GM12892 (cell line): Measurements from ENCODE around the gene VWF.

Source experiments
- DNase-seq: peaks from one replicate; pipeline ENCODE4 v3.0.0; 2011; ENCODE audit not compliant: insufficient read length
- FAIRE-seq: peaks from 2 replicates; lab custom pipeline; 2011; peaks lifted over from hg19 to GRCh38; lab: Jason Lieb, UNC
- POLR2A ChIP-seq: IDR thresholded peaks from 2 replicates; pipeline ENCODE4 v1.6.1; 2011; ENCODE audit warnings: low read depth, low read length, control low read depth
- POLR2AphosphoS5 ChIP-seq: IDR thresholded peaks from 2 replicates; pipeline ENCODE4 v1.6.1; 2011; ENCODE audit warnings: low read depth, low read length, control low read depth
- TAF1 ChIP-seq: IDR thresholded peaks from 2 replicates; pipeline ENCODE4 v1.6.1; 2011; ENCODE audit warnings: low read depth, mild to moderate bottlenecking, control low read depth, low read length, borderline replicate concordance

VWF gene

GRCh38 chr12:6092784-6093722 lies 31.4 kb downstream of the VWF start:
- FAIRE-seq (no peak), DNase-seq (no peak)
- TF ChIP-seq POLR2A (no peak), TAF1 (no peak), POLR2AphosphoS5 (no peak)

GRCh38 chr12:6091786-6092566 lies 32.5 kb downstream of the VWF start:
- no peak for FAIRE-seq
- TF ChIP-seq TAF1, result no peak
- TF ChIP-seq POLR2AphosphoS5, result no peak
- TF ChIP-seq POLR2A, result no peak
- DNase-seq, result no peak

GRCh38 chr12:6090803-6091202 lies 33.7 kb downstream of the VWF start:
- FAIRE-seq (no peak), DNase-seq (no peak)
- TF ChIP-seq TAF1, result no peak
- TF ChIP-seq POLR2A, result no peak
- no peak for TF ChIP-seq POLR2AphosphoS5

GRCh38 chr12:6088921-6089747 lies 35.3 kb downstream of the VWF start:
- FAIRE-seq, result no peak

GRCh38 chr12:6086316-6086715 lies 38.2 kb downstream of the VWF start:
- TF ChIP-seq POLR2A (no peak), POLR2AphosphoS5 (no peak), TAF1 (no peak)
- DNase-seq (no peak), FAIRE-seq (no peak)

More at GRCh38 chr12:6088921-6089747, 35.3 kb downstream of the VWF start:
- no peak for DNase-seq
- no peak for TF ChIP-seq TAF1
- TF ChIP-seq POLR2AphosphoS5, result no peak

- no peak for TF ChIP-seq POLR2AphosphoS5
- no peak for TF ChIP-seq POLR2A
- TF ChIP-seq TAF1, result no peak
- no peak for FAIRE-seq
- DNase-seq, result no peak
Observed at GRCh38 chr12:6085841-6086240, 38.6 kb downstream of the VWF start.

- FAIRE-seq (no peak), DNase-seq (no peak)
- no peak for TF ChIP-seq POLR2AphosphoS5
Observed at GRCh38 chr12:6084969-6085450, 39.5 kb downstream of the VWF start.

GRCh38 chr12:6084261-6084968 lies 40.1 kb downstream of the VWF start:
- TF ChIP-seq POLR2A (no peak), POLR2AphosphoS5 (no peak), TAF1 (no peak)
- FAIRE-seq, result no peak
- no peak for DNase-seq

GRCh38 chr12:6083601-6084000 lies 40.9 kb downstream of the VWF start:
- TF ChIP-seq POLR2AphosphoS5 (no peak), POLR2A (no peak), TAF1 (no peak)
- FAIRE-seq (no peak), DNase-seq (no peak)

GRCh38 chr12:6082613-6083012 lies 41.9 kb downstream of the VWF start:
- FAIRE-seq, result no peak
- no peak for DNase-seq
- TF ChIP-seq POLR2A (no peak), TAF1 (no peak), POLR2AphosphoS5 (no peak)
